GM19324 (cell line): ENCODE measurements around the gene TRMT10C.
"Not testable (repeated sequence)": the region's sequence is repeated elsewhere in the genome, so short reads cannot be mapped to it uniquely, and the experiment has no call there.

ENCODE experiments used
- ATAC-seq: cut with Tn5 transposase; IDR thresholded peaks from one replicate; pipeline ENCODE4 v1.9.1; 2021; ENCODE audit warnings: mild to moderate bottlenecking, moderate library complexity; ENCODE audit not compliant: unreplicated experiment, low FRiP score

TRMT10C gene

GRCh38 chr3:101561630-101562328 lies at the start of gene TRMT10C:
TSS of gene TRMT10C (plus strand) at chr3:101561868. CDS start at chr3:101564782, 2,914 bp downstream.
- peak; percentile 100 for ATAC-seq

- peak; percentile 33 for ATAC-seq
These were observed 49.3 kb upstream of the TRMT10C start for GRCh38 chr3:101512396-101512645.

- peak; percentile 60 for ATAC-seq
These were observed 48.8 kb upstream of the TRMT10C start, which contains the start of gene SENP7 for GRCh38 chr3:101512646-101513418. TSS of gene SENP7 (minus strand) at chr3:101513212. CDS start at chr3:101513130, 82 bp downstream.

GRCh38 chr3:101513419-101513986 lies 48.2 kb upstream of the TRMT10C start:
- peak; percentile 33 for ATAC-seq

DNA sequence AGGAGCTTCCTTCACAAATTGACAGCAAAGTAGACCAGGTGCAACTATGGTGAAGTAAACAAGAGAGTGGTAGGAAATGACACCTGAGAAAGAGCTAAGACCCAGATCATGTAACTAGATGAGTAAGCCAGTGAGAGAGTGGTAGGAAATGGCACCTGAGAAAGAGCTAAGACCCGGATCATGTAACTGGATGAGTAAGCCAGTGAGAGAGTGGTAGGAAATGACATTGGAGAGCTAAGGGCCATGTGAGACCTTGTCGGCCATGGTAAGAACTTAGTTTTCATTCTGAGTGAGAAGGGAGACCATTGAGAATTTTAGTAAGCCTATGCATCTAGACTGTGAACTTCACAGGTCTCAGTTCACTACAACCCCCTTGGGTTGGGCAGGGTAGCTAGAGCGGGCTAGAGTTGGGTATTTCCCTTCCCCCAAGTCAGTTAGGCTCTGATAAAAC lies 43.2 kb upstream of the TRMT10C start:
- peak; percentile 96 for ATAC-seq

- ATAC-seq, result no peak
These were observed 41.8 kb upstream of the TRMT10C start for GRCh38 chr3:101519685-101520365.

GRCh38 chr3:101521211-101521701 lies 40.4 kb upstream of the TRMT10C start:
- no peak for ATAC-seq

- no peak for ATAC-seq
These were observed 34.2 kb upstream of the TRMT10C start for GRCh38 chr3:101527441-101527840.

DNA sequence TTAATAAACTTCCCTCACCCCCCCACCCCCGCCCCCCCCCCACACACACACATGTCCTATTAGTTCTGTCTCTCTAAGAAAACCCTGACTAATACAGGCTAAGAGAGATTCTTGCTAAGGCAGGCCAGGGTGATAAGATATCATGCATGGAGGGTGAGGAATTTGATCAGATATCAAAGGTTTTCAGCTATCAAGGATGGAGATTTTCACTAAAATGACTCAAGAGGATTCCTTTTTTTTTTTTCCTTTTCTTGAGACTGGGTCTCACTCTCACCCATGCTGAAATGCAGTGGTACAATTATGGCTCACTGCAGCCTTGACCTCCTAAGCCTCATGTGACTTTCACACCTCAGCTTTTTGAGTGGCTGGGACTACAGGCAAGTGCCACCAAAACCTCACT lies 33.8 kb upstream of the TRMT10C start:
- no peak for ATAC-seq

DNA sequence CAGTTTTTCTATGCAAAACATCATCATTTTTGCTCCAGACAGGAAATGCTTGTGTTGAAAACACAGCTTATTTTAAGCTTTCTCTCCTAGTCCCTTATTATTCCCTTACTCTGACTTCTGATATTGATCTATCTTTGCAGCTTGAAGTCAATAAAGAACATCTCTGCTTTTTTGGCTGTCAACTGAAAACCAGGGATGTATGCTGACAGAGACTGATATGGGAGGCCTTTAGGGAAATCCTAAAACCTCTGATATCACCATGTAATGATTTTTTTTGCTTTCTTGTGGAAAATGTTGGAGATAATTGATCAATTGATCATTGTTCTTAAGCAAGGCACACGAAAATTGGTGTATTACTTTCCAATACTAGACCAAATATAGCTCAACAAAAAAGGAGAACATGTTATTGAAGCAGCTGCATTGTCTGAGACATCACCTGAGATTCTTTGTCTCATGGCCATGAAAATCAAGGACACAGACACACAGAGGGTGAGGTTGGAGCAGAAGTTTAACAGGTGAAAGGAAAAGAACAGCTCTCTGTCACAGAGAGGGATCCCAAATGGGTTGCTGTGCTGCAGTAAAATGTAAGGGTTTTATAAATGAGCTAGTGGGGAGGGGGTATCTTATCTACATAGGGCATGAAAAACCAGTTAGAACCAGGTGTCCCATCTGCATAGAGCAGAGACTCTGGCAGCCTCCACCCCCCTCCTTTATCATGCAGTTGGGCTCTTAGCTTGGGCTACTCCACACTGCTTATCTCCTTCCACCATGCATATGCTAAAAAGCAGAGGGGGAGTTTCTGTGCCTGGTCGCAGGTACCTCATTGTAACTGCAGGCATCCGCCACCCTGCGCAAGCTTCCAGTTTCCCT lies 31.6 kb upstream of the TRMT10C start:
- no peak for ATAC-seq

GRCh38 chr3:101530686-101531047 lies 31.0 kb upstream of the TRMT10C start:
- ATAC-seq, result no peak

- ATAC-seq, result no peak
These were observed 30.1 kb upstream of the TRMT10C start for GRCh38 chr3:101531473-101532086.

- no peak for ATAC-seq
These were observed 28.7 kb upstream of the TRMT10C start for GRCh38 chr3:101532783-101533602.

DNA sequence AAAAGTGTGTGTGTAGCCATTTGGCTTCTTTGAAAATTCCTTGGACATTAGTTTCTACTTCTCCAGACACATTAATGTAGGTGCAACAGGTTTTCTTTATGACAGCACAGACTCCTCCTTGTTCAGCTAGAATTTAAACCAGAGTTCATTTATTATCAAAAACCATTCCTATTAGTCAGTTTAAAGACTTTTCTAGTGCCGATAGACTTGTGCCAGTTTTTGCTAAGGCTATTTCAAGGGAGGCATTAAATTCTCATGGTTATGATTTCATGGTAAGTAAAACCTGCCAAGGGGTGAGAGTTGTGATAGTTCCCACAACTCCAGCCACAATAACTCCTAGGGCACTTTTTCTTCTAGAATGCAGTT lies 28.1 kb upstream of the TRMT10C start:
- no peak for ATAC-seq

DNA sequence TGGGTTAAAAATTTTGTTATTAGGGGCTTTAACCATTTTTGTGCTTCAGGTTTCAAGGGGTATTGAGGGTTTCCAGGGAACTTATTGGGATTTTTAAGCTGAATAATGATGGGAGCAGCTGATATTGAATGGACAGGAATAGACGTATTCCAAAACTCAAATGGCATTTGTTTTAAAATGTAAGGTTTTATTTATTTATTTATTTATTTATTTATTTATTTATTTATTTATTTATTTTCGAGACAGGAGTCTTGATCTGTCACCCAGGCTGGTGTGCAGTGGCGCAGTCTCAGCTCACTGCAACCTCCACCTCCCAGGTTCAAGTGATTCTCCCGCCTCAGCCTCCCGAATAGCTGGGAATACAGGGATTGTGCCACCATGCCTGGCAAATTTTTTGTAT lies 26.4 kb upstream of the TRMT10C start:
- ATAC-seq, result no peak

DNA sequence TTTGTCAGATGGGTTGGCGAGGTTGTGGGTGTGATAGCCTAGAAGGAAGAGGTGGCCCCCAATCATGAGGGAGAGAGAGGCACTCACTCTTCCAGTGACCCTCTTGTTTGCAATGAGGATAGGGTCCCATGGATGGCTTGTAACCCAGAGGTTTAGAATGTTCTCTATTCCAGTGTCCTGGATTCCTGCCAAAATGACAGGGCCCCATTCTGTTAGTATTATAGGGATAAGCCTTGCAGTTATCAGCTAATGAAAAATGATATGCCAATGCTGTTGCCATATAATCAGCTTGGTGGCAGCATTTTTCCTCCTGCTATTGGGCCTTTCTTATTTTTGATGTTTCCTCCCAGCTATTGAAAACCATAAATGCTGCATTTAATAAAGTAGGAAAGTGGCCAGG lies 25.4 kb upstream of the TRMT10C start:
- ATAC-seq, result no peak

DNA sequence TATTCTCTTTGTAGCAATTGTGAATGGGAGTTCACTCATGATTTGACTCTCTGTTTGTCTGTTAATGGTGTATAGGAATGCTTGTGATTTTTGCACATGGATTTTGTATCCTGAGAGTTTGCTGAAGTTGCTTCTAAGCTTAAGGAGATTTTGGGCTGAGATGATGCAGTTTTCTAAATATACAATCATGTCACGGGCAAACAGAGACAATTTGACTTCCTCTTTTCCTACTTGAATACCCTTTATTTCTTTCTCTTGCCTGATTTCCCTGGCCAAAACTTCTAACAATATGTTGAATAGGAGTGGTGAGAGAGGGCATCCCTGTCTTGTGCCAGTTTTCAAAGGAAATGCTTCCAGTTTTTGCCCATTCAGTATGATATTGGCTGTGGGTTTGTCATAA lies 24.7 kb upstream of the TRMT10C start:
- ATAC-seq, result not testable (repeated sequence)

DNA sequence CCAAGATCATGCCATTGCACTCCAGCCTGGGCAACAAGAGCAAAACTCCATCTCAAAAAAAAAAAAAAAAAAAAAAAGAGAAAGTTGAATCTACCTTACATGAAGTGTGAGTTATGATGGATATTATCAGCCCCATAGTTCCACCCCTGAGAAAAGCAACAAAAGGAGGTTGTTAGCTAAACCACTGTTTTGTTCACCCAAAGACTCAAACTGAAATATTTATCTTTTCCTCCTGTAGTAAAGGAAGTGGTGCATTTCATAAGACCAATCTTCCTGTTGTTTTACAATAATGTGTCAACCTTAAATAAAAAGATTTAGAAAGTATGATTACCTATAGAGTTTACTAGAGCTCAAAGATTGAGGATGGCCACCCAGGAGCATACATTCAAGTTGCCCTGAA lies 18.7 kb upstream of the TRMT10C start:
- ATAC-seq, result no peak
